Measurements from ENCODE around the gene TCEA3.

The TCEA3 gene

DNA sequence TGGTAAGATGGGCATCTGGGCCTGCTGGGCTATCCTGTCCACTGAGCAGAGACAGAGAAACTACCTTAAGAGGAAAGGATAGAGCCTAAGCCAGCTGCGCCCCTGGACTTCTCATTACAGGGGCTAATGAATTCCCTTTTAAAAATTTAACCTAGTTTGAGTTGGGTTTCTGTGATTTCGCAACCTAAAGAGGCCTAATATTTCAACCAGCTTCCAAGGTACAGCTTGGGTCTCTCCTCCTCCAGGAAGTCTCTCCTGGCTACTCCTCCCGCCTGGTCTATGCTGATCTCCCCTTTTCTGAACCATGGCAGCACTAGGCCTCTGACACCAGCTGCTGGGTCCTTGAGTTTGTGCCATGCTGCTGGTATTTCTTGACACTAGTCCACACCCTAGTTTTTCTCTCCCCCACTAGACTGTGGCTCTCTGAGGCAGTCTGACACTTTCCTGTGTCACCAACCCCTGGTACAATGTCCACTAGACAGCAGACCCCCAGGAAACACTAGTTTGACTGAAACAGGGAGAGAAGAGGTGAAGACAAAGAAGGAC is 29.0 kb upstream of the TCEA3 start:
- Histone ChIP-seq H3K27me3 (ENCODE audit: insufficient read depth, poor library complexity, severe bottlenecking) (no peaks in the 10 kb centered on the region), H3K36me3 (ENCODE audit: low read depth) (peaks cover 15% of the 10 kb centered on the region), H3K27ac (ENCODE audit: poor library complexity, severe bottlenecking) (no peak overlapping the region), H3K9me3 (ENCODE audit: severe bottlenecking) (no peaks in the 10 kb centered on the region), H3K4me1 (ENCODE audit: insufficient read depth, poor library complexity, severe bottlenecking) (peaks cover 19% of the 10 kb centered on the region), H3K4me3 (ENCODE audit: severe bottlenecking) (no peak overlapping the region)
- ATAC-seq (ENCODE audit: low read depth) (no peak), DNase-seq (ENCODE audit: low spot score) (no peak)
- TF ChIP-seq, protein P1, sequence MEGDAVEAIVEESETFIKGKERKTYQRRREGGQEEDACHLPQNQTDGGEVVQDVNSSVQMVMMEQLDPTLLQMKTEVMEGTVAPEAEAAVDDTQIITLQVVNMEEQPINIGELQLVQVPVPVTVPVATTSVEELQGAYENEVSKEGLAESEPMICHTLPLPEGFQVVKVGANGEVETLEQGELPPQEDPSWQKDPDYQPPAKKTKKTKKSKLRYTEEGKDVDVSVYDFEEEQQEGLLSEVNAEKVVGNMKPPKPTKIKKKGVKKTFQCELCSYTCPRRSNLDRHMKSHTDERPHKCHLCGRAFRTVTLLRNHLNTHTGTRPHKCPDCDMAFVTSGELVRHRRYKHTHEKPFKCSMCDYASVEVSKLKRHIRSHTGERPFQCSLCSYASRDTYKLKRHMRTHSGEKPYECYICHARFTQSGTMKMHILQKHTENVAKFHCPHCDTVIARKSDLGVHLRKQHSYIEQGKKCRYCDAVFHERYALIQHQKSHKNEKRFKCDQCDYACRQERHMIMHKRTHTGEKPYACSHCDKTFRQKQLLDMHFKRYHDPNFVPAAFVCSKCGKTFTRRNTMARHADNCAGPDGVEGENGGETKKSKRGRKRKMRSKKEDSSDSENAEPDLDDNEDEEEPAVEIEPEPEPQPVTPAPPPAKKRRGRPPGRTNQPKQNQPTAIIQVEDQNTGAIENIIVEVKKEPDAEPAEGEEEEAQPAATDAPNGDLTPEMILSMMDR (IDR thresholded peaks at IDR 0.05; ENCODE audit: poor library complexity, severe bottlenecking): no peak

DNA sequence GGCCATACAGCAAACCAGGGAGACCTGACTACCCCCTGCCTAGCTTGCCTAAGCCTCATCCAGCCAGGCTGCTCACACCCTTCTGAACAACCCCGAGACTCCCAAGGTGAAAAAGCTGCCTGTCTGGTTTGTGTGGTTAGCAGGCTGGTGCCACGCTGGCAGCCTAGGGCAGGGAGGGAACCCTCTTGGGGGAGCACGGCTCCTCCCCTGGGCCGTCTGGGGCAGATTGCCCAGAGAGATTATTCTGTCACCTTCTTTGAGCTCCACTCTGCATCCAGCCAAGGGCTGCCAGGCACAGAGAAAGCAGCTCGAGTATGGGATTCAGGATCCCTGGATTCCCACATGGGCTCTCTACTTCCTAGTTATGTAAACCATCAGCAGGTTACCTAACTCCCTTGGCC is 27.5 kb upstream of the TCEA3 start:
- Histone ChIP-seq H3K4me1 (ENCODE audit: insufficient read depth, poor library complexity, severe bottlenecking) (peaks cover 19% of the 10 kb centered on the region), H3K9me3 (ENCODE audit: severe bottlenecking) (no peaks in the 10 kb centered on the region), H3K4me3 (ENCODE audit: severe bottlenecking) (no peak overlapping the region), H3K36me3 (ENCODE audit: low read depth) (peaks cover 15% of the 10 kb centered on the region), H3K27me3 (ENCODE audit: insufficient read depth, poor library complexity, severe bottlenecking) (no peaks in the 10 kb centered on the region), H3K27ac (ENCODE audit: poor library complexity, severe bottlenecking) (peak overlapping the region; percentile 11)
- peak; percentile 89 for ATAC-seq (ENCODE audit: low read depth)
- peak; percentile 86 for DNase-seq (ENCODE audit: low spot score)
- TF ChIP-seq, protein P1 (IDR thresholded peaks at IDR 0.05; ENCODE audit: poor library complexity, severe bottlenecking): no peak

DNA sequence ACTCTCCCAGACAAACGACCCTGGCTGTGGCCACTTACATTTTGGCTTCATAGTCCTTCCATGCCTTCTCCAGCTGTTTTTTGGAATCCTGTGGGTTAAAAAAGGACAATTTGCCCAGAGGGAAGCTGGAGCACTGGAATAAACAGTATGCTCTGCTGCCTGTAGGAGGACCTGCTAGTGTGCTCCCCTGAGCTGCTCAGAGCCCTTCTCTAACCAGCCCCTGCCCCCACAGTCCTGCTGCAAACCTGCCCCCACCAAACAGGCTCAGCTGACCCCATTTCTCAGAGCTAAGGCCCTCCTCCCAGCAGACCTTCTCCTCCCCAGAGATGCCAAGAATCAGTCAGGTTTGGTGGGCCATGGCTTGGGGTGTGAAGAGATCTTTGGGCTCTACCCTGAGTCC is 26.9 kb upstream of the TCEA3 start:
- Histone ChIP-seq H3K4me3 (ENCODE audit: severe bottlenecking) (no peak overlapping the region), H3K36me3 (ENCODE audit: low read depth) (peaks cover 15% of the 10 kb centered on the region), H3K27ac (ENCODE audit: poor library complexity, severe bottlenecking) (peak overlapping the region; percentile 11), H3K27me3 (ENCODE audit: insufficient read depth, poor library complexity, severe bottlenecking) (no peaks in the 10 kb centered on the region), H3K4me1 (ENCODE audit: insufficient read depth, poor library complexity, severe bottlenecking) (peaks cover 16% of the 10 kb centered on the region), H3K9me3 (ENCODE audit: severe bottlenecking) (no peaks in the 10 kb centered on the region)
- TF ChIP-seq, protein P1 (IDR thresholded peaks at IDR 0.05; ENCODE audit: poor library complexity, severe bottlenecking): no peak
- DNase-seq (ENCODE audit: low spot score) (no peak), ATAC-seq (ENCODE audit: low read depth) (no peak; the same call in 2 of the 3 replicates)

DNA sequence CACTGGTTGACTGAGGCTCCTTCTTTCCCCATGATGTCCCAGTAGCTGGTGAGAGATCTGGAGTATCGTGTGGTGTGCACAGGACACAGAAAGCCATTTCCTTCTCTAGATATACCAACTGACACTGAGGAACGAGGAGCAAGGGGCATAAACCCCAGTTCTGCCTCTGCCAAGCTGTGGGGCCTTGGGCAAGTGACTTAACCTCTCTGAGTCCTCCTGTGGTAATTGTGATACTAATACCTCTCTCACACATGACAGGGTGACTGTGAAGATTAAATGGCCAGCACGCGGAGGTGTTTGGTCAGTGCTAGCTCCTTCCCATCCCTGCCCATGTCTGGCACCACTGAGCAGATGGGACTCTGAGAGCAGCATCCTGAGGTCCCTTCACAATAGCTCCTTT is 26.3 kb upstream of the TCEA3 start:
- Histone ChIP-seq H3K36me3 (ENCODE audit: low read depth) (peaks cover 15% of the 10 kb centered on the region), H3K4me3 (ENCODE audit: severe bottlenecking) (no peak overlapping the region)
- TF ChIP-seq, protein P1 (IDR thresholded peaks at IDR 0.05; ENCODE audit: poor library complexity, severe bottlenecking): no peak

DNA sequence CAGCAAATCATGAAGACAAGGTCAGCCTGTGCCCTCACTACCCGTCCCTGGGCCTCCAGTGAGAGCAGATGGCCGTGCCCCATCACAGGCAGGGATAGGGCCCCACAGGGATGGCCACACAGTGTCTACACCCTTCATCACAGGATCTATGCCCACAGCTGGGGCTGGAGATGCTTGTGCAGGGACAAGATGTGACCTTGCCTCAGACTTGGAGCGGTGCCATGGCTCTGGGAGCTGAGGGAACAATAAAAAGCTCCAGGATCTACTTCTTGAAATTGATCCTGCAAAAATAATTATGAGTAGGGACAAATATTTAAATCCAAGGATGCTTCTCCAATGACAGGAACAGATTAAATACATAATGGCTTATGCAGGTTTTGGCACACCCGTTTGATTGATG is 25.4 kb upstream of the TCEA3 start:
- no peak for ATAC-seq (ENCODE audit: low read depth)
- Histone ChIP-seq H3K4me3 (ENCODE audit: severe bottlenecking) (no peak overlapping the region), H3K27me3 (ENCODE audit: insufficient read depth, poor library complexity, severe bottlenecking) (no peaks in the 10 kb centered on the region), H3K9me3 (ENCODE audit: severe bottlenecking) (no peaks in the 10 kb centered on the region), H3K36me3 (ENCODE audit: low read depth) (peaks cover 15% of the 10 kb centered on the region), H3K27ac (ENCODE audit: poor library complexity, severe bottlenecking) (no peak overlapping the region), H3K4me1 (ENCODE audit: insufficient read depth, poor library complexity, severe bottlenecking) (peaks cover 13% of the 10 kb centered on the region)
- TF ChIP-seq, protein P1 (IDR thresholded peaks at IDR 0.05; ENCODE audit: poor library complexity, severe bottlenecking): no peak
- no peak for DNase-seq (ENCODE audit: low spot score)

More for the DNA sequence above, 26.3 kb upstream of the TCEA3 start:
- no peak for ATAC-seq (ENCODE audit: low read depth)
- no peak for DNase-seq (ENCODE audit: low spot score)
- Histone ChIP-seq H3K9me3 (ENCODE audit: severe bottlenecking) (no peaks in the 10 kb centered on the region), H3K27me3 (ENCODE audit: insufficient read depth, poor library complexity, severe bottlenecking) (no peaks in the 10 kb centered on the region), H3K27ac (ENCODE audit: poor library complexity, severe bottlenecking) (no peak overlapping the region), H3K4me1 (ENCODE audit: insufficient read depth, poor library complexity, severe bottlenecking) (peaks cover 13% of the 10 kb centered on the region)

All from RWPE2 (cell line).